SK-N-SH treated with all-trans-retinoic acid at 6 μM for 48 hours (cell line): ENCODE data around the gene SEC61A2.

Source experiments
- PATZ1 ChIP-seq: fragments of 250-450 bp; sonication (Bioruptor Pico); IDR thresholded peaks from 2 replicates; pipeline ENCODE4 v1.8.0; 2020; ENCODE audit warnings: mild to moderate bottlenecking, moderate library complexity, borderline replicate concordance
- TOX ChIP-seq: fragments of 250-450 bp; sonication (Bioruptor Pico); IDR thresholded peaks from 2 replicates; pipeline ENCODE4 v1.8.0; 2021; ENCODE audit warnings: mild to moderate bottlenecking, moderate library complexity, borderline replicate concordance
- ZC3H10 ChIP-seq: fragments of 250-450 bp; sonication (Bioruptor Pico); IDR thresholded peaks from 2 replicates; pipeline ENCODE4 v1.5.1; 2021; ENCODE audit warnings: mild to moderate bottlenecking, moderate library complexity
- ZFP3 ChIP-seq: fragments of 250-450 bp; sonication (Bioruptor Pico); IDR thresholded peaks from 2 replicates; pipeline ENCODE4 v1.5.0; 2020; ENCODE audit warnings: mild to moderate bottlenecking, moderate library complexity
- ZFP30 ChIP-seq: fragments of 450-650 bp; formaldehyde crosslinking; IDR thresholded peaks from 2 replicates; pipeline ENCODE4 v1.5.0; 2022; ENCODE audit warnings: mild to moderate bottlenecking, moderate library complexity
- ZNF565 ChIP-seq: fragments of 450-650 bp; formaldehyde crosslinking; conservative IDR thresholded peaks from 2 replicates; pipeline ENCODE4 v1.5.0; 2020; ENCODE audit warnings: low read depth, mild to moderate bottlenecking, moderate library complexity
- ZNF8 ChIP-seq: fragments of 450-650 bp; formaldehyde crosslinking; IDR thresholded peaks from 2 replicates; pipeline ENCODE4 v1.5.0; 2020; ENCODE audit warnings: mild to moderate bottlenecking, moderate library complexity
- TF ChIP-seq, protein P1 (sequence below): fragments of 250-450 bp; sonication (Bioruptor Pico); IDR thresholded peaks from 2 replicates; pipeline ENCODE4 v1.8.0; 2021; ENCODE audit warnings: low read depth, mild to moderate bottlenecking, moderate library complexity, borderline replicate concordance

- TF ChIP-seq ZFP30 (no peak), TOX (CRISPR knock-in tag) (no peak), ZFP3 (no peak), PATZ1 (CRISPR knock-in tag) (no peak), ZC3H10 (no peak), ZNF565 (no peak), ZNF8 (CRISPR knock-in tag) (no peak)
- TF ChIP-seq, protein P1, sequence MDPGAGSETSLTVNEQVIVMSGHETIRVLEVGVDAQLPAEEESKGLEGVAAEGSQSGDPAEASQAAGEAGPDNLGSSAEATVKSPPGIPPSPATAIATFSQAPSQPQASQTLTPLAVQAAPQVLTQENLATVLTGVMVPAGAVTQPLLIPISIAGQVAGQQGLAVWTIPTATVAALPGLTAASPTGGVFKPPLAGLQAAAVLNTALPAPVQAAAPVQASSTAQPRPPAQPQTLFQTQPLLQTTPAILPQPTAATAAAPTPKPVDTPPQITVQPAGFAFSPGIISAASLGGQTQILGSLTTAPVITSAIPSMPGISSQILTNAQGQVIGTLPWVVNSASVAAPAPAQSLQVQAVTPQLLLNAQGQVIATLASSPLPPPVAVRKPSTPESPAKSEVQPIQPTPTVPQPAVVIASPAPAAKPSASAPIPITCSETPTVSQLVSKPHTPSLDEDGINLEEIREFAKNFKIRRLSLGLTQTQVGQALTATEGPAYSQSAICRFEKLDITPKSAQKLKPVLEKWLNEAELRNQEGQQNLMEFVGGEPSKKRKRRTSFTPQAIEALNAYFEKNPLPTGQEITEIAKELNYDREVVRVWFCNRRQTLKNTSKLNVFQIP (CRISPR knock-in tag), result no peak
Observed at GRCh38 chr10:12165999-12166775, 36.7 kb downstream of the SEC61A2 start.
